ENCODE results near the gene SART3. TPM values are rescaled to one million over a fixed set of nuclear protein-coding genes. Genes with fewer than 3 reads are reported as not detected.

Gene SART3
- total and polyA plus RNA-seq, 2 of the 4 experiments (the other 2 are of a cell fraction): 22.6 to 37.8 TPM

DNA sequence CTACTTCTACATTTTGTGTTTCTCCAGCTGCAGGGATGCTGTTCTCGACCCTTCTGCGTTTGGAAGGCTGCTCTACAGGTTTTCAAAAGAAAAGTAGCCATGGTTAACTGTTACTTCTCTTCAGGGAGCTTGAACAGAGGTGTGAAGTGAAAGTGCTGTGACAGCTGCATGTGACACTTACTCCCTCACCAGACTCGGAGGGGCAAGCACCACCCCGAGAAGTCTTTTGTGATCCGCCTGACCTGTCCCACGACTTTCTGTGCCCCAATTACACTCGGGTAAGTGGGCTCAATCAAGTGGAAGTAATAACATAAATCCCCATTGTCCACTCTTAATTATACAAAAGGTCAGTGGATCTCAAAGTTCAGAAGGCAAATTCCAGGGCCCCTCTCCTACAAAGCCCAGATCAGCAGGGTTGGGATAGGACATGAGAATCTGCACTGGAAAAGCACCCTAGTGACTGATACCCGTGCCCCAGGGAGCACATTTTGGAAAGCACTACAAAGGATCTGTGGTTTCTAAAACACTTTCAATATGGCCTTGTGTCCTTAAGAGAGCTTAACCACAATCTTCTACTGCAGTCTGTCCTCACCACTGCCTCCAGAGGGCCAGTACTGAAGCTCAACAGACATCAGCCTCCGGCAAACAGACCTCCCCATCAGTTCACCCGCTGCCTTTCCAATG lies 34.3 kb downstream of the SART3 start:
- intact Hi-C loops (cut with micrococcal nuclease): no loop called here
- no peak overlapping the region for H2BK20ac ChIP-seq (ENCODE audit: low read depth, low read length)
- no peak overlapping the region for H4K91ac ChIP-seq (ENCODE audit: insufficient read depth, low read depth, low read length)
- BruUV-seq (replicated peaks): no TSS peak
- no peaks in the 10 kb centered on the region for H3K9me3 ChIP-seq (ENCODE audit: control insufficient read depth, insufficient read depth, low read length)
- H3K4ac ChIP-seq (ENCODE audit: low read depth, low read length): no peak overlapping the region
- WGBS, 2 experiments (ENCODE audit: extremely low coverage in 2 of 2, insufficient read length in 1 of 2): 69% methylated on average over 3 of the region's 10 CpGs; no CpG with 5 or more reads in 1 of the 2 experiments
- no peak overlapping the region for H3K27ac ChIP-seq (ENCODE audit: insufficient read depth, low read length)
- TF ChIP-seq RCOR1 (IDR thresholded peaks at IDR 0.05; ENCODE audit: insufficient replicate concordance, low read length) (no peak), RFX5 (IDR thresholded peaks at IDR 0.05; ENCODE audit: low read depth, low read length) (no peak), SMC3 (IDR thresholded peaks at IDR 0.05; ENCODE audit: low read depth, low read length) (no peak), CHD1 (IDR thresholded peaks at IDR 0.05; ENCODE audit: low read depth, low read length) (no peak), CEBPB (IDR thresholded peaks at IDR 0.05; ENCODE audit: low read depth, low read length) (no peak), POLR2A (IDR thresholded peaks at IDR 0.05; ENCODE audit: low read depth, low read length) (no peak), BHLHE40 (IDR thresholded peaks at IDR 0.05; ENCODE audit: low read depth, low read length) (no peak), FOS (IDR thresholded peaks at IDR 0.05; ENCODE audit: low read depth, low read length) (no peak), MAZ (IDR thresholded peaks at IDR 0.05; ENCODE audit: borderline replicate concordance, low read depth, low read length) (no peak), MAFK (IDR thresholded peaks at IDR 0.05; ENCODE audit: low read depth, low read length) (no peak), CTCF (conservative IDR thresholded peaks at IDR 0.05; ENCODE audit: low read depth, low read length) (no peak), NFE2L2 (IDR thresholded peaks at IDR 0.05; ENCODE audit: low read depth, low read length) (no peak), MXI1 (IDR thresholded peaks at IDR 0.05; ENCODE audit: borderline replicate concordance, low read depth, low read length) (no peak)
- TF ChIP-seq, protein P1, sequence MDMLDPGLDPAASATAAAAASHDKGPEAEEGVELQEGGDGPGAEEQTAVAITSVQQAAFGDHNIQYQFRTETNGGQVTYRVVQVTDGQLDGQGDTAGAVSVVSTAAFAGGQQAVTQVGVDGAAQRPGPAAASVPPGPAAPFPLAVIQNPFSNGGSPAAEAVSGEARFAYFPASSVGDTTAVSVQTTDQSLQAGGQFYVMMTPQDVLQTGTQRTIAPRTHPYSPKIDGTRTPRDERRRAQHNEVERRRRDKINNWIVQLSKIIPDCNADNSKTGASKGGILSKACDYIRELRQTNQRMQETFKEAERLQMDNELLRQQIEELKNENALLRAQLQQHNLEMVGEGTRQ (IDR thresholded peaks at IDR 0.05; ENCODE audit: low read depth, low read length): no peak
- TF ChIP-seq, protein P2, sequence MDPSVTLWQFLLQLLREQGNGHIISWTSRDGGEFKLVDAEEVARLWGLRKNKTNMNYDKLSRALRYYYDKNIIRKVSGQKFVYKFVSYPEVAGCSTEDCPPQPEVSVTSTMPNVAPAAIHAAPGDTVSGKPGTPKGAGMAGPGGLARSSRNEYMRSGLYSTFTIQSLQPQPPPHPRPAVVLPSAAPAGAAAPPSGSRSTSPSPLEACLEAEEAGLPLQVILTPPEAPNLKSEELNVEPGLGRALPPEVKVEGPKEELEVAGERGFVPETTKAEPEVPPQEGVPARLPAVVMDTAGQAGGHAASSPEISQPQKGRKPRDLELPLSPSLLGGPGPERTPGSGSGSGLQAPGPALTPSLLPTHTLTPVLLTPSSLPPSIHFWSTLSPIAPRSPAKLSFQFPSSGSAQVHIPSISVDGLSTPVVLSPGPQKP (IDR thresholded peaks at IDR 0.05; ENCODE audit: borderline replicate concordance, low read depth, low read length): no peak
- no peak overlapping the region for H3K23ac ChIP-seq (ENCODE audit: low read depth, low read length)
- H2AFZ ChIP-seq (replicated peaks; ENCODE audit: low read length, poor library complexity): no peak overlapping the region
- no peak overlapping the region for H2BK5ac ChIP-seq (ENCODE audit: low read depth, low read length, poor library complexity, severe bottlenecking)
- in situ Hi-C loops (cut with MboI; ENCODE audit: low sequenced_read_pairs): no loop called here
- no peak overlapping the region for H4K5ac ChIP-seq (ENCODE audit: low read depth, low read length)
- ATAC-seq (ENCODE audit: low read depth): 0 out of 2 replicates have a peak, but pooled peaks have one; percentile 13
- no peak overlapping the region for H2BK120ac ChIP-seq (ENCODE audit: low read depth, low read length)
- H3K9ac ChIP-seq (ENCODE audit: low read depth, low read length): no peak overlapping the region
- peaks cover 3% of the 10 kb centered on the region; the same call in 1 of the 2 replicates for H3K4me1 ChIP-seq (ENCODE audit: control insufficient read depth, insufficient read depth, low read length)
- dilution Hi-C loops (cut with HindIII; ENCODE audit: low sequenced_read_pairs, unreplicated experiment): no loop called here
- peak; percentile 37 for DNase-seq
- H3K4me2 ChIP-seq (ENCODE audit: low read depth, low read length): no peak overlapping the region
- H2AK9ac ChIP-seq (replicated peaks; ENCODE audit: low read depth, low read length, poor library complexity): no peak overlapping the region
- H3K9me1 ChIP-seq (ENCODE audit: insufficient read depth, low read length): peaks cover 7% of the 10 kb centered on the region; the same call in 1 of the 2 replicates
- no peak overlapping the region for H3K18ac ChIP-seq (ENCODE audit: low read depth, low read length)
- H4K20me1 ChIP-seq (ENCODE audit: insufficient read depth, low read length): peaks cover 19% of the 10 kb centered on the region
- POLR2A ChIA-PET (ENCODE audit: unreplicated experiment): no interaction called here
- peaks cover 60% of the 10 kb centered on the region for H3K36me3 ChIP-seq (ENCODE audit: control insufficient read depth, insufficient read depth, low read length)
- peaks cover 18 to 43% of the 10 kb centered on the region in 2 experiments for H3K79me1 ChIP-seq (ENCODE audit: low read depth in 1 of 2, low read length in 2 of 2)
- H3K27me3 ChIP-seq (ENCODE audit: control insufficient read depth, insufficient read depth, low read length): no peaks in the 10 kb centered on the region
- no peak overlapping the region for H2BK15ac ChIP-seq (ENCODE audit: low read depth, low read length)
- no peak overlapping the region; a peak in 1 of 4 replicates for H4K8ac ChIP-seq (ENCODE audit: low read depth in 2 of 2, low read length in 2 of 2)
- H2AK5ac ChIP-seq (ENCODE audit: low read depth, low read length): no peak overlapping the region
- CTCF ChIA-PET: no interaction called here
- no peak overlapping the region for H3K14ac ChIP-seq (replicated peaks; ENCODE audit: low read depth, low read length)
- no peak overlapping the region for H3K56ac ChIP-seq (ENCODE audit: extremely low read depth, insufficient read depth, low read length)
- no peak overlapping the region for H3K4me3 ChIP-seq (ENCODE audit: insufficient read depth, low read depth, low read length)

Data from IMR-90 (cell line).